GM18502 (cell line): ENCODE results near the gene DCAF7.

ENCODE experiments used
- ATAC-seq: cut with Tn5 transposase; IDR thresholded peaks from one replicate; pipeline ENCODE4 v1.9.1; 2021; ENCODE audit warnings: mild to moderate bottlenecking; ENCODE audit not compliant: unreplicated experiment, poor library complexity

The DCAF7 gene

GRCh38 chr17:63549946-63550816, at the start of gene DCAF7:
Gene DCAF7 (plus strand): TSS chr17:63550477. CDS start chr17:63550678, 201 bp downstream.
- peak; percentile 95 for ATAC-seq

GRCh38 chr17:63500543-63501390, 49.5 kb upstream of the DCAF7 start:
- ATAC-seq, result no peak

GRCh38 chr17:63503341-63503705, 47.0 kb upstream of the DCAF7 start:
- ATAC-seq, result no peak

- no peak for ATAC-seq
These were observed 46.0 kb upstream of the DCAF7 start for GRCh38 chr17:63504261-63504660.

GRCh38 chr17:63505341-63505740, 44.9 kb upstream of the DCAF7 start:
- ATAC-seq, result no peak

- no peak for ATAC-seq
These were observed 43.6 kb upstream of the DCAF7 start for GRCh38 chr17:63506627-63507026.

- ATAC-seq, result no peak
These were observed 38.9 kb upstream of the DCAF7 start for GRCh38 chr17:63511331-63511730.

GRCh38 chr17:63512388-63512787, 37.9 kb upstream of the DCAF7 start:
- no peak for ATAC-seq

GRCh38 chr17:63512896-63513644, 37.2 kb upstream of the DCAF7 start:
- no peak for ATAC-seq

- no peak for ATAC-seq
These were observed 35.8 kb upstream of the DCAF7 start for GRCh38 chr17:63514477-63514876.

- ATAC-seq, result no peak
These were observed 35.3 kb upstream of the DCAF7 start for GRCh38 chr17:63514974-63515373.

GRCh38 chr17:63515426-63515825, 34.9 kb upstream of the DCAF7 start:
- ATAC-seq, result no peak

- no peak for ATAC-seq
These were observed 33.1 kb upstream of the DCAF7 start for GRCh38 chr17:63516910-63517824.

GRCh38 chr17:63517825-63518534, 32.3 kb upstream of the DCAF7 start:
- no peak for ATAC-seq

GRCh38 chr17:63519116-63519881, 31.0 kb upstream of the DCAF7 start:
- no peak for ATAC-seq

- ATAC-seq, result no peak
These were observed 30.1 kb upstream of the DCAF7 start for GRCh38 chr17:63519972-63520882.

GRCh38 chr17:63523253-63523855, 26.9 kb upstream of the DCAF7 start, which contains the start of gene KCNH6:
Gene KCNH6 (plus strand): TSS chr17:63523358. CDS start chr17:63523414, 56 bp downstream.
- no peak for ATAC-seq
